Tibial nerve (tissue), 3 donors: ENCODE data around the gene NME7.

Experiments
- CTCF ChIP-seq, 5 experiments: fragments of 200-600 bp in 3 of 5; fragments of 450-650 bp in 2 of 5; sonication (generic) in 3 of 5; IDR thresholded peaks; one replicate each; pipeline ENCODE4 v1.5.1; 2016 to 2019; ENCODE audit warnings: antibody characterized with exemption in 5 of 5, mild to moderate bottlenecking in 3 of 5, moderate library complexity in 2 of 5
- POLR2A ChIP-seq, 2 donors: fragments of 450-650 bp; IDR thresholded peaks; one replicate each; pipeline ENCODE4 v1.6.1; 2017; ENCODE audit warnings: antibody characterized with exemption in 2 of 2, mild to moderate bottlenecking in 2 of 2, moderate library complexity in 2 of 2

DNA sequence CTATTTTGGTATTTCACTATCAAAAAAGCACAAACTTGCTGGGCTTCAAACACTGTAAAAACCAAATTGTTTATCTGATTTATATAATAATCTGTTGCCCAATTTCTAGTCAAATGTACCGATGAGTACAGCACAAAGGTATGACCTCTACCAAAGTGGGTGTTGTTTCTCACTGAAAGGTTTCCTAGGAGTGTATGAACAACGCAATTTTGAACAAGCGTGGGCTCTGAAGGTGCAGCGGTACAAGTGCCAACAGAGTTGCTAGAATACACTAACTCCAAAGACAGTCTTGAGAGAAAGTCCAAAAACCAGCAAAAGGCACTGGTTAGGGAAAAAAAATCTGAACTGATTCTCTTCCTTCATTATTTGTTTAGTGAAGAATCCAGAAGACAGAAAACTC is 130.7 kb downstream of the NME7 start:
- TF ChIP-seq CTCF (IDR thresholded peaks at IDR 0.05) (no peak), POLR2A (IDR thresholded peaks at IDR 0.05) (no peak)
